Stimulated activated CD4-positive, alpha-beta T cell treated with anti-CD3 and anti-CD28 coated beads, Interleukin-1b, Interleukin-23, amount 100 ng/mL, for 48 hours (primary cell): ENCODE results near the gene ATP2A3.

Experiments used
- DNase-seq: peaks from one replicate; pipeline ENCODE4 v3.0.0-alpha.2; 2020

Gene ATP2A3

GRCh38 chr17:3990386-3991127 lies 26.3 kb upstream of the ATP2A3 start:
- no peak for DNase-seq

GRCh38 chr17:3989041-3989886 lies 25.0 kb upstream of the ATP2A3 start:
- DNase-seq: no peak

GRCh38 chr17:3988297-3989040 lies 24.2 kb upstream of the ATP2A3 start:
- DNase-seq: no peak

- no peak for DNase-seq
Measured at GRCh38 chr17:3986939-3987335, 22.7 kb upstream of the ATP2A3 start.

- no peak for DNase-seq
Measured at GRCh38 chr17:3986270-3986938, 22.2 kb upstream of the ATP2A3 start.

- no peak for DNase-seq
Measured at GRCh38 chr17:3985846-3986245, 21.6 kb upstream of the ATP2A3 start.

GRCh38 chr17:3983606-3984484 lies 19.6 kb upstream of the ATP2A3 start:
- DNase-seq: no peak

- DNase-seq: no peak
Measured at GRCh38 chr17:3982541-3983017, 18.3 kb upstream of the ATP2A3 start.

GRCh38 chr17:3982113-3982512 lies 17.9 kb upstream of the ATP2A3 start:
- DNase-seq: no peak

GRCh38 chr17:3981455-3981854 lies 17.2 kb upstream of the ATP2A3 start:
- DNase-seq: no peak

- DNase-seq: no peak
Measured at GRCh38 chr17:3980381-3981014, 16.3 kb upstream of the ATP2A3 start.

- DNase-seq: no peak
Measured at GRCh38 chr17:3979290-3979611, 15.0 kb upstream of the ATP2A3 start.

GRCh38 chr17:3978421-3979289 lies 14.4 kb upstream of the ATP2A3 start:
- no peak for DNase-seq

- DNase-seq: no peak
Measured at GRCh38 chr17:3977387-3977786, 13.2 kb upstream of the ATP2A3 start.

- DNase-seq: no peak
Measured at GRCh38 chr17:3976675-3977171, 12.5 kb upstream of the ATP2A3 start.

- no peak for DNase-seq
Measured at GRCh38 chr17:3974980-3975379, 10.7 kb upstream of the ATP2A3 start.

- DNase-seq: no peak
Measured at GRCh38 chr17:3974138-3974687, 10.0 kb upstream of the ATP2A3 start.

GRCh38 chr17:3973495-3974137 lies 9.4 kb upstream of the ATP2A3 start:
- DNase-seq: no peak

GRCh38 chr17:3972931-3973330 lies 8.7 kb upstream of the ATP2A3 start:
- DNase-seq: no peak
